Neural cell (in vitro differentiated cells): ENCODE results near the gene BMPR1B. TPM values are rescaled to one million over a fixed set of nuclear protein-coding genes. Genes with fewer than 3 reads are reported as not detected.

Source experiments
- H2AFZ ChIP-seq: fragments of 200-600, 300-800 bp; sonication (generic), shearing (Covaris generic); 2 replicates; pipeline ENCODE4 v1.6.0; 2014; ENCODE audit warnings: low read depth, mild to moderate bottlenecking, antibody characterized with exemption, low read length, moderate library complexity
- H3F3A ChIP-seq: fragments of 200-600 bp; shearing (Covaris generic); 2 replicates; pipeline ENCODE4 v1.6.1; 2016; ENCODE audit warnings: mild to moderate bottlenecking, moderate library complexity, mixed read lengths, antibody characterized with exemption, low read length; ENCODE audit not compliant: insufficient read depth, poor library complexity, severe bottlenecking
- H3K27ac ChIP-seq: fragments of 200-600, 300-800 bp; sonication (generic), shearing (Covaris generic); 2 replicates; pipeline ENCODE4 v1.5.1; 2014; ENCODE audit warnings: mild to moderate bottlenecking, low read length, moderate library complexity
- H3K27me3 ChIP-seq: fragments of 300-800, 200-600 bp; sonication (generic), shearing (Covaris generic); 2 replicates; pipeline ENCODE4 v1.6.0; 2014; ENCODE audit warnings: mild to moderate bottlenecking, low read depth, low read length, moderate library complexity; ENCODE audit not compliant: insufficient read depth
- H3K36me3 ChIP-seq: fragments of 300-800, 200-600 bp; sonication (generic), shearing (Covaris generic); 2 replicates; pipeline ENCODE4 v1.5.1; 2014; ENCODE audit warnings: mild to moderate bottlenecking, antibody characterized with exemption, low read length, moderate library complexity; ENCODE audit not compliant: insufficient read depth
- H3K4me2 ChIP-seq: fragments of 300-800, 200-600 bp; sonication (generic), shearing (Covaris generic); 2 replicates; pipeline ENCODE4 v1.6.0; 2014; ENCODE audit warnings: mild to moderate bottlenecking, low read length
- H3K4me3 ChIP-seq: fragments of 300-800, 200-600 bp; sonication (generic), shearing (Covaris generic); 2 replicates; pipeline ENCODE4 v1.5.1; 2014; ENCODE audit warnings: mild to moderate bottlenecking, low read length, moderate library complexity
- H3K79me2 ChIP-seq: fragments of 200-600 bp; shearing (Covaris generic); replicated peaks from 2 replicates; pipeline ENCODE4 v1.6.0; 2014; ENCODE audit warnings: mild to moderate bottlenecking, low read length, moderate library complexity; ENCODE audit not compliant: insufficient read depth
- H3K9ac ChIP-seq: fragments of 300-800, 200-600 bp; sonication (generic), shearing (Covaris generic); 2 replicates; pipeline ENCODE4 v1.6.1; 2016; ENCODE audit warnings: mild to moderate bottlenecking, low read length, mixed read lengths
- H3K9me2 ChIP-seq: fragments of 200-600 bp; shearing (Covaris generic); 2 replicates; pipeline ENCODE4 v1.6.1; 2016; ENCODE audit warnings: mild to moderate bottlenecking, low read length, mixed read lengths; ENCODE audit not compliant: insufficient read depth
- H3K9me3 ChIP-seq: fragments of 200-600, 300-800 bp; sonication (generic), shearing (Covaris generic); 2 replicates; pipeline ENCODE4 v1.6.1; 2016; ENCODE audit warnings: mild to moderate bottlenecking, mixed run types, low read length, moderate library complexity, mixed read lengths
- H4K20me1 ChIP-seq: fragments of 200-600 bp; shearing (Covaris generic); 2 replicates; pipeline ENCODE4 v1.6.1; 2016; ENCODE audit warnings: mild to moderate bottlenecking, mixed run types; ENCODE audit not compliant: insufficient read depth
- EP300 ChIP-seq: fragments of 450-650 bp; conservative IDR thresholded peaks from 2 replicates; pipeline ENCODE4 v1.6.1; 2014; ENCODE audit warnings: antibody characterized with exemption, mild to moderate bottlenecking, moderate library complexity; ENCODE audit not compliant: poor library complexity, severe bottlenecking
- EZH2 ChIP-seq: fragments of 200-600, 300-800 bp; shearing (Covaris generic), sonication (generic); IDR thresholded peaks from 2 replicates; pipeline ENCODE4 v1.6.1; 2014; ENCODE audit warnings: antibody characterized with exemption, low read length, borderline replicate concordance, mild to moderate bottlenecking; ENCODE audit not compliant: insufficient read depth, poor library complexity, severe bottlenecking
- MXI1 ChIP-seq: fragments of 450-650 bp; conservative IDR thresholded peaks from 2 replicates; pipeline ENCODE4 v1.6.1; 2014; ENCODE audit warnings: antibody characterized with exemption, mild to moderate bottlenecking; ENCODE audit not compliant: poor library complexity, severe bottlenecking
- POLR2AphosphoS5 ChIP-seq: IDR thresholded peaks from 2 replicates; pipeline ENCODE4 v1.6.1; 2012
- RAD21 ChIP-seq: fragments of 450-650 bp; conservative IDR thresholded peaks from 2 replicates; pipeline ENCODE4 v1.6.1; 2014; ENCODE audit warnings: antibody characterized with exemption, mild to moderate bottlenecking, moderate library complexity
- SMC3 ChIP-seq: fragments of 450-650 bp; conservative IDR thresholded peaks from 2 replicates; pipeline ENCODE4 v1.6.1; 2014; ENCODE audit warnings: antibody characterized with exemption, mild to moderate bottlenecking, moderate library complexity; ENCODE audit not compliant: poor library complexity
- TAF1 ChIP-seq: IDR thresholded peaks from 2 replicates; pipeline ENCODE4 v1.6.1; 2012; ENCODE audit warnings: low read depth
- polyA plus RNA-seq: library from polyadenylated mRNA; depleted of rRNA; stranded (reverse); fragments of >200 nt; gene quantifications from 2 replicates; pipeline ENCODE4 v1.2.3, GENCODE V29; 2014
- TF ChIP-seq, protein P1 (sequence below): fragments of 450-650 bp; IDR thresholded peaks from 2 replicates; pipeline ENCODE4 v1.5.1; 2014; ENCODE audit warnings: antibody characterized with exemption, mild to moderate bottlenecking, moderate library complexity; ENCODE audit not compliant: poor library complexity, severe bottlenecking
- TF ChIP-seq, protein P2 (sequence below): IDR thresholded peaks from 2 replicates; pipeline ENCODE4 v1.6.1; 2012; ENCODE audit warnings: borderline replicate concordance

Gene BMPR1B
- polyA plus RNA-seq, 1 donor from 2014 or later = 1.6 TPM

DNA sequence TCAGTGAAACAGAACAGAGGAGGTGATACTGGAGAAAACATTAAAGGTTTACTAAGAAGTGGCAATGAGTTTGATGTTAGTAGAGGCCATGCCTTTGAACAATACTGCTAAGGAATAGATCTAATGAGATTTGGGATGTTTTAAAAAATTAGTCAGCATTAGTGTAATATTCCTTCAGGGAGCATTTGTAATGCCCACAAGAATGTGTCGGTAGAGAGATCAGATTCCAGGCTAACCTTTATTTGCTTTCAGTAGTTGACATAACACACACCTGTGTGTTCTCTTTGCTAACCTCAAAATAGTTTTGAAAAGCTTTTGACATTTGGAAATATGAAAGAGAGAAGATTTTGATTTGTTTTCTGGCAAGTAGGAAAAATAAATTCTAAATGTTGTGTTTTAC, 328.8 kb downstream of the BMPR1B start:
- H3K27ac ChIP-seq = no peak overlapping the region

DNA sequence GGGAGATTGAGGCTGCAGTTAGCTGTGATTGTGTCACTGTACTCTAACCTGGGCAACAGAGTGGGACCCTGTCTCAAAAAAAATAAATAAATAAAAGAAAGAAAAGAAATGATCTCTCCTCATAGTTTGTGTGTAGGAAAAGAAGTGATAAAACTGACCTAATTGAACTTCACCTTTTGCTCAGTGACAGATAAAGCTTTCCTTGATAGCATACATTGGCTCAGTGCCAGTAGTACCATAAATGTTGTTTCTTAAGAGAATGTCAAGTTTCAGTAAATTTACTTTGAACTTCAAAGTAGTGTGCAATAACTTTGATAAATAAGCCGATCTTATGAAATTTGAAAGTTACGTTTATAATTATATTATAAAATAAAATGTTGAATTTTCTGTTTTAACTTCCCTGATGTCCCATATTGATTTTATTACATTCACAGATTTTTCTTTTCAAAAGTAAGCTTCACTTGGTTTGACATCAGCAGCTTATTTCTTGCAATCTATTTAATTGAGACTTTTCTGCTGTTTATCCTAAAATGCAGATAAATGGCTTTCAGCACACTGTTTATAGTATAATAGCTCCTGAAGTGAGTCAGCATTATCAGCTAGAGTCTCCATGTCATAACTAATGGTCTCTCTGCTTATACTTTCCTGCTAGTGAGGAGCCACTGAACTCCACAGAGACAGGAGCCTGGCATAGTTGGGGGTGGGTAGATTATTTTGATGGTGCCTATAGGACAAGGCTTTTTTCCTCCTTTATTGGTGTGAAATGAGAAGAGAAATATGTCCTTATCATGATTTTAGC, 330.1 kb downstream of the BMPR1B start:
- Histone ChIP-seq H3K27me3 (no peaks in the 10 kb centered on the region), H3K9ac (no peak overlapping the region), H3K9me3 (no peaks in the 10 kb centered on the region), H3K4me2 (no peak overlapping the region), H2AFZ (no peak overlapping the region), H3K27ac (no peak overlapping the region), H4K20me1 (no peaks in the 10 kb centered on the region), H3K4me3 (no peak overlapping the region), H3F3A (no peaks in the 10 kb centered on the region), H3K36me3 (no peaks in the 10 kb centered on the region), H3K9me2 (no peaks in the 10 kb centered on the region), H3K79me2 (no peaks in the 10 kb centered on the region)
- TF ChIP-seq EP300 (no peak), RAD21 (no peak), TAF1 (no peak), SMC3 (no peak), MXI1 (no peak), EZH2 (no peak), POLR2AphosphoS5 (no peak)
- TF ChIP-seq, protein P1, sequence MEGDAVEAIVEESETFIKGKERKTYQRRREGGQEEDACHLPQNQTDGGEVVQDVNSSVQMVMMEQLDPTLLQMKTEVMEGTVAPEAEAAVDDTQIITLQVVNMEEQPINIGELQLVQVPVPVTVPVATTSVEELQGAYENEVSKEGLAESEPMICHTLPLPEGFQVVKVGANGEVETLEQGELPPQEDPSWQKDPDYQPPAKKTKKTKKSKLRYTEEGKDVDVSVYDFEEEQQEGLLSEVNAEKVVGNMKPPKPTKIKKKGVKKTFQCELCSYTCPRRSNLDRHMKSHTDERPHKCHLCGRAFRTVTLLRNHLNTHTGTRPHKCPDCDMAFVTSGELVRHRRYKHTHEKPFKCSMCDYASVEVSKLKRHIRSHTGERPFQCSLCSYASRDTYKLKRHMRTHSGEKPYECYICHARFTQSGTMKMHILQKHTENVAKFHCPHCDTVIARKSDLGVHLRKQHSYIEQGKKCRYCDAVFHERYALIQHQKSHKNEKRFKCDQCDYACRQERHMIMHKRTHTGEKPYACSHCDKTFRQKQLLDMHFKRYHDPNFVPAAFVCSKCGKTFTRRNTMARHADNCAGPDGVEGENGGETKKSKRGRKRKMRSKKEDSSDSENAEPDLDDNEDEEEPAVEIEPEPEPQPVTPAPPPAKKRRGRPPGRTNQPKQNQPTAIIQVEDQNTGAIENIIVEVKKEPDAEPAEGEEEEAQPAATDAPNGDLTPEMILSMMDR = no peak
- TF ChIP-seq, protein P2, sequence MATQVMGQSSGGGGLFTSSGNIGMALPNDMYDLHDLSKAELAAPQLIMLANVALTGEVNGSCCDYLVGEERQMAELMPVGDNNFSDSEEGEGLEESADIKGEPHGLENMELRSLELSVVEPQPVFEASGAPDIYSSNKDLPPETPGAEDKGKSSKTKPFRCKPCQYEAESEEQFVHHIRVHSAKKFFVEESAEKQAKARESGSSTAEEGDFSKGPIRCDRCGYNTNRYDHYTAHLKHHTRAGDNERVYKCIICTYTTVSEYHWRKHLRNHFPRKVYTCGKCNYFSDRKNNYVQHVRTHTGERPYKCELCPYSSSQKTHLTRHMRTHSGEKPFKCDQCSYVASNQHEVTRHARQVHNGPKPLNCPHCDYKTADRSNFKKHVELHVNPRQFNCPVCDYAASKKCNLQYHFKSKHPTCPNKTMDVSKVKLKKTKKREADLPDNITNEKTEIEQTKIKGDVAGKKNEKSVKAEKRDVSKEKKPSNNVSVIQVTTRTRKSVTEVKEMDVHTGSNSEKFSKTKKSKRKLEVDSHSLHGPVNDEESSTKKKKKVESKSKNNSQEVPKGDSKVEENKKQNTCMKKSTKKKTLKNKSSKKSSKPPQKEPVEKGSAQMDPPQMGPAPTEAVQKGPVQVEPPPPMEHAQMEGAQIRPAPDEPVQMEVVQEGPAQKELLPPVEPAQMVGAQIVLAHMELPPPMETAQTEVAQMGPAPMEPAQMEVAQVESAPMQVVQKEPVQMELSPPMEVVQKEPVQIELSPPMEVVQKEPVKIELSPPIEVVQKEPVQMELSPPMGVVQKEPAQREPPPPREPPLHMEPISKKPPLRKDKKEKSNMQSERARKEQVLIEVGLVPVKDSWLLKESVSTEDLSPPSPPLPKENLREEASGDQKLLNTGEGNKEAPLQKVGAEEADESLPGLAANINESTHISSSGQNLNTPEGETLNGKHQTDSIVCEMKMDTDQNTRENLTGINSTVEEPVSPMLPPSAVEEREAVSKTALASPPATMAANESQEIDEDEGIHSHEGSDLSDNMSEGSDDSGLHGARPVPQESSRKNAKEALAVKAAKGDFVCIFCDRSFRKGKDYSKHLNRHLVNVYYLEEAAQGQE = no peak

More for the DNA sequence above, 328.8 kb downstream of the BMPR1B start:
- no peaks in the 10 kb centered on the region for H3K9me3 ChIP-seq
- TF ChIP-seq EZH2 = no peak
- no peak for TF ChIP-seq POLR2AphosphoS5
- TF ChIP-seq SMC3 = no peak
- no peak for TF ChIP-seq MXI1
- TF ChIP-seq EP300 = no peak
- TF ChIP-seq, protein P1 = no peak
- TF ChIP-seq TAF1 = no peak
- no peak for TF ChIP-seq RAD21
- TF ChIP-seq, protein P2 = no peak
- no peak overlapping the region for H2AFZ ChIP-seq
- H3K4me2 ChIP-seq = no peak overlapping the region
- no peaks in the 10 kb centered on the region for H4K20me1 ChIP-seq
- no peak overlapping the region for H3K4me3 ChIP-seq
- no peaks in the 10 kb centered on the region for H3K9me2 ChIP-seq
- no peak overlapping the region for H3K9ac ChIP-seq
- H3K36me3 ChIP-seq = no peaks in the 10 kb centered on the region
- no peaks in the 10 kb centered on the region for H3K79me2 ChIP-seq
- no peaks in the 10 kb centered on the region for H3F3A ChIP-seq
- H3K27me3 ChIP-seq = no peaks in the 10 kb centered on the region
